Measurements from ENCODE around the gene OR2T3.
"Not testable (repeated sequence)": the region's sequence is repeated elsewhere in the genome, so short reads cannot be mapped to it uniquely, and the experiment has no call there.

The OR2T3 gene, protein sequence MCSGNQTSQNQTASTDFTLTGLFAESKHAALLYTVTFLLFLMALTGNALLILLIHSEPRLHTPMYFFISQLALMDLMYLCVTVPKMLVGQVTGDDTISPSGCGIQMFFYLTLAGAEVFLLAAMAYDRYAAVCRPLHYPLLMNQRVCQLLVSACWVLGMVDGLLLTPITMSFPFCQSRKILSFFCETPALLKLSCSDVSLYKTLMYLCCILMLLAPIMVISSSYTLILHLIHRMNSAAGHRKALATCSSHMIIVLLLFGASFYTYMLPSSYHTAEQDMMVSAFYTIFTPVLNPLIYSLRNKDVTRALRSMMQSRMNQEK

DNA sequence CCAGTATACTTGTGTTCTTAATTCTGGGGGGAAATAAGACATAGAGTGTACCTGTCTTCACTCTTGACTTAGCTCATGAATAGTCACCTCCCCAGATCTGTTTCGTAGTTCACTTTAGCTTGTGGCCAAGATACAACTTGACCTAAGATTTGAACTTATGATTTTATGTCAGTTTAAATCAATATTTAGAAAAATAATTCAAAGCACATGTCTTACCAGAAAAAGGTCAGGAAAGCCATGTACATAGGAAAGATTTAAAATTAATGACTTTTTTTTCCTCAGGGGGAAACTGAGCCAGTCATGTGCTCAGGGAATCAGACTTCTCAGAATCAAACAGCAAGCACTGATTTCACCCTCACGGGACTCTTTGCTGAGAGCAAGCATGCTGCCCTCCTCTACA lies at the start of gene OR2T3:
TSS of gene OR2T3 (plus strand) at position 301 of the 400 bp plus-strand sequence. CDS start at position 301, 0 bp downstream.
- not testable (repeated sequence) for DNase-seq

GRCh38 chr1:248427526-248428191 lies 45.5 kb upstream of the OR2T3 start:
- not testable (repeated sequence) for DNase-seq

DNA sequence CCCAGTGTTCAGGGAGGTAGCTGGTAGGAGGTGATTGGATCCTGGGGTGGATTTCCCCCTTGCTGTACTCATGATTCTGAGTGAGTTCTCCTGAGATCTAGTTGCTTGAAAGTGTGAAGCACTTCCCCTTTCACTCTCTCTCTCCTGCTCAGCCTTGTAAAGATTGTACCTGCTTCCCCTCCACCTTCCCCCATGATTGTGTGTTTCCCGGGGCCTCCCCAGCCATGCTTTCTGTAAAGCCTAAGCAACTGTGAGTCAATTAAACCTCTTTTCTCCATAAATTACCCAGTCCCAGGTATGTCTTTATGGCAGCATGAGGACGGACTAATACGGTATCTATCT lies 45.0 kb upstream of the OR2T3 start:
- DNase-seq: not testable (repeated sequence)

- not testable (repeated sequence) for DNase-seq
Measured at GRCh38 chr1:248431683-248432082, 41.5 kb upstream of the OR2T3 start.

DNA sequence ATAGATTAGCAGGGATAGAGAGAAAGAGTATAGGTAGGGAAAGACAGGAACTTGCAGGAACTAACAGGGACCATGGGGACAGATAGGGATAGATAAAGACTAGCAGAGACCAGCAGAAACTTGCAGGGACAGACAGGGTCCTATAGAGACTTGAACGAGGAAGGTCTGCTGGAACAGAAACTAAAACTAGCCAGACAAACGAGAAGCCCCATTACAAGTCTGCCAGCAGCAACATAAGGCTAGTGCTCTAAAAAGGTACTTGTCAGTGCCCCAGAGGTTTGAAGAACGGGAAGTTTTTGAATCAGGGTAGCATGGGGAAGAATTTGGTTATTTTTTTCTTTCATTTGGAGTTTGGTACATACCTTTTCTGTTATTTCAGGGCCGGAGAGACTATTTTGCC lies 41.0 kb upstream of the OR2T3 start:
- not testable (repeated sequence) for DNase-seq

GRCh38 chr1:248433811-248434415 lies 39.2 kb upstream of the OR2T3 start:
- DNase-seq: not testable (repeated sequence)

DNA sequence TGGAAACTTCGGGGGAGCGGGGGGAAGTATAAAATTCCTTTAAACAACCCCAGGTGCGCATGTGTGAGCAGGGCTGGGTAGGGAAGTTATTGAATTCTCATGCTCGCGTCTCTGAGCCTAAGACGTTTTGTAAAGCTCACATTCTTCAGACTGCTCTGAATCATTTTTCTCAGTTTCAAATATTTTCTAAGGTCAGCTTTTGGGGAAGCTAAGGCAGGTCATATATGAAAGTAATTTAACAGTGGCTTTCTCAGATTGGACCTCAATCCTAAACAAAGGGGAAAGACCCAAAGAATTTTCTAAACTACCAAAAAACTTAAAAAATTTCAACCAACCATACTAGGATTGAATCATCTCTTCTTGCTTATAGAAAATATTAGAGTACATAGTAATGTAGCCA lies 38.2 kb upstream of the OR2T3 start:
- DNase-seq: not testable (repeated sequence)

DNA sequence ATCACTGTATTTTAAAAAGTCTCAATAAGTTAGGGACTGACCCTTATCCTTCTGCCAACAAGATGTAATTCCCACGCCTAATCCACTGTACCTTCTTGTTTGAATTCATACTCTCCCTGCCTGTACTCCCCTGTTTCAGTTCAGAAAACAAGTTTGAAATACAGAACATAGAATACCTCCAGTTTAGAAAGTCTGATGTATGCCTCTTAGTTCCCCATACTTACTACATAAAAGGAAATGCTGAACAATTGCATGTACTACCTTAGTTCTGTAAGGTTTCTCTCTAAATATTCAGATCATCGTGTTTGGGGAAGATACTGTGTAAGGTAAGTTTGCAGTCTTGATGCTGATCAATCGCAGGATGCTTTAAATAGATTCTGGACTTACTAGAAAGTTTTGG lies 36.8 kb upstream of the OR2T3 start:
- DNase-seq: not testable (repeated sequence)

- not testable (repeated sequence) for DNase-seq
Measured at GRCh38 chr1:248438668-248439067, 34.5 kb upstream of the OR2T3 start.

DNA sequence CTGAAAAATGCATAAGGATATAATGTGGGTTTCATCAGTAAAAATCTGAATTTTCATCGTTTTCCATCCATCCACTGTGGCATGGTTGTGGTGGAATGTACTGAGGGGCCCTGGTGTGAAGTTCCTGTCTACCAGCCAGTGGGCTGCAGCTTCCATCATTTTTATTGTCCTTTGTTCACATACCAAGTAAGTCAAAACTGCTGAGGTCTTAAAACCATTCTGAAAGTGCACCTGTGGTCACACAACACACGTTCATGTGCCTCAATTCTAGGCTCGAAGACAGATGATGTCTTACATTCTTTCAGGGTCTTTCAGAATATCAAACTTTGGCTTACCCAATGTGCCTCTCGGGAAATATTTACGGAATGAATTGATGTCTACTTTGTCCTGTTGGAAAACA lies 33.9 kb upstream of the OR2T3 start:
- not testable (repeated sequence) for DNase-seq

DNA sequence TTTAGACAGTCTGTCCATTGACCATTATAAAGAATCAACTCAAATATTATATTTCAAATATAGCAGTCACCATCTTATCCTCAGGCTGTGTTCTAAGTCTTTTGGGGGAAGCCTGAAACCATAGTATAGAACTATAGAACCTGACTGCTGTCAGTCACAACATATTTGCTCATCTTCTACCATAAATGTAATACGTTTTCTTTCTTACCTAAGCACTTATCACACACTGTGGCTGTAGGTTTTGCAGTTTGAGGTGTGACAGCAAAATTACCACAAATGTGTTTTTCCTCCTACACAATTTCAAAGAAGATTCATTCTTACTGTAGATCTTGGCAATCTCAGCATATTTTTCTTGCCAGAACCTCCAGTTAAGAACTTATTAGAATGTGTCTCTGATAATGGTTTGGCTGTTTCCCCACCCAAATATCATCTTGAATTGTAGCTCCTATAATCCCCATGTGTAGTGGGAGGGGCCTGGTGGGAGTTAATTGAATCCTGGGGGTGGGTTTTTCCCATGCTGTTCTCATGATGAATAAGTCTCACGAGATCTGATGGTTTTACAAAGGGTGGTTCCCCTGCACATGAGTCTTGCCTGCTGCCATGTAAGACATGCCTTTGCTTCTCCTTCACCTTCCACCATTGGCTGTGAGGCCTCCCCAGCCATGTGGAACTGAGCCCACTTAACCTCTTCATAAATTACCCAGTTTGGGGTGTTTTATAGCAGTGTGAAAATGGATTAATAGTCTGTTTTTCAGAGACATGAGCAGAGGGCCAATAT lies 30.5 kb upstream of the OR2T3 start:
- not testable (repeated sequence) for DNase-seq

GRCh38 chr1:248444603-248445002 lies 28.5 kb upstream of the OR2T3 start:
- not testable (repeated sequence) for DNase-seq

DNA sequence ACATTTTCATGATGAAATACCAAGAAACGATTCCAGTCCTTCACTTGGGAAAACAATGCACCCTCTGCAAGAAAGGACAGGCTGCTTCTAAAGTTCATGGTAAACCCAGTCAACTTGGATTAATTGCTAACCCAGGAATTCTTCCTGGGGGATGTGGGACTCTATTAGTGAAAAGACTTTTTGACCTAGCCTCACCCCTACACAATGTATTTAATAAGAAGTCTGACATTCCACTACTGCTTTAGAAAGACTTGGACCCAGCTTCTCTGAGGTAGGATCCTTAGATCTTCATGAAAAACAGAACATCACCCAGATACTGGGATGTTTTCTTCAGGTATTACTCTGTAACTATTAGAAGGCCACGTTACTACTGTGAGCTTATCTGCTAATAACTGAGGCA lies 27.8 kb upstream of the OR2T3 start, which contains the start of gene OR2T2:
TSS of gene OR2T2 (plus strand) at position 239 of the 400 bp plus-strand sequence. CDS start 7,161 bp downstream, outside the sequence.
- DNase-seq: not testable (repeated sequence)

DNA sequence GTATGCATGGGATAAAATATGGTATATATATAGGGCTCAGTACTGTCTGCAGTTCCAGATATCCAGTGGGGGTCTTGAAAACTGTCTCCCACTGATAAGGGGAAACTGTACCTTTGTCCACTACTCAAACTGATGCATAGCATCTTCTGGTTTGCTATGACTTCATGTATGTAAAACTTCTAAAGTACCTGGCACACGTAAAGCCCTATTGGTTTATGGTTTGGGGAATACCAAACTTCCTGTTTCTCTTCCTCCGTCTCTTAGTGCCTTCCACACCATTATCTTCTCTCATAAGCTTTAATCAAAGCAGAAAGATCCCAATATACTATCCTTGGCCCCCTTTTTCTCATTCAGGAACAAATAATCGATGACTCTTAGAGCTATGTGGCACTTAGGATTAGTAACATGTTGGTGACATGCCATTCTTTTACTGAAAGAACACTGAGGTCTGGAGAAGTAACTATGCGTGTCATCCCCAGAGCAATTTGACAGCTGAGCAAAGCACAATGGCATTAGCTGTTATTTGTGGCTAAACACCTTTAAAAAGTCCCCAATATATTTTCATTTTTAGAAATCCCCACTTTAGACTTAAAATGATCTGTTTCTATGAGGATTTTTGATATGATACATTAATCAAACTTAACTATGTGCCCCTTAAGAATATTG lies 24.6 kb upstream of the OR2T3 start:
- not testable (repeated sequence) for DNase-seq

DNA sequence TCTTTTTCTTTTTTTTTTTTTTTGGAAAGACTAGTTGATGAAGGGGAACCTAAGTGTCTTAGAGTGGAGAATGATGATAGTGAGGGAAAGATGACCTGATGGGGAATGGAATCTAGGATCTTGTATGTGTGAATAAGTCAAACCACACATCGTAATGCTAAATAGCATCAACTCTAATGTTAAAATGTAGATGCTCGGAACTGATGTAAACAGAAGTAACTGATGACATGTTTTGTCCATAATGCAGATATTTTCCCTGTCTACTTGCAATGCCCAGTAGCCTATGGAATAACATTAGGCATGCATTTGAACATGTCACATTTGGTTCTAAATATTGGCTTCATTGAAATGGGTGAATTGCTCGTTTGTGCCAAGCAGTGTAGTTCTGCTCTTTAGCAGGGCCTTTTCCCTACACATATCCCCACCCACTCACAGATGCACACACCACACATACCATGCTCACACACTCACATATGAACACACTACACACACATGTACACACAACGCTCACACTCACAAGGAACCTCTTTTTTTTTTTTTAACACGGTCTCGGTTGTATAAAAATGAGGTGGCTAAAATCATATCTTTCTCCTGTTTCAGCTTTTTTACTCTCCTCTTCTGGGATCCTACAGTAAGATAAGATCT lies 23.2 kb upstream of the OR2T3 start:
- not testable (repeated sequence) for DNase-seq

- DNase-seq: not testable (repeated sequence)
Measured at GRCh38 chr1:248450466-248451145, 22.5 kb upstream of the OR2T3 start.

- not testable (repeated sequence) for DNase-seq
Measured at GRCh38 chr1:248453619-248454018, 19.5 kb upstream of the OR2T3 start.

- not testable (repeated sequence) for DNase-seq
Measured at GRCh38 chr1:248455045-248455444, 18.1 kb upstream of the OR2T3 start.

GRCh38 chr1:248456635-248457034 lies 16.5 kb upstream of the OR2T3 start:
- not testable (repeated sequence) for DNase-seq

GRCh38 chr1:248459117-248459516 lies 14.0 kb upstream of the OR2T3 start:
- not testable (repeated sequence) for DNase-seq

GRCh38 chr1:248471154-248471553 lies 2.0 kb upstream of the OR2T3 start:
- DNase-seq: no peak
